IMR-90 (cell line): ENCODE measurements around the gene FOXP1.

Source experiments
- BHLHE40 ChIP-seq: fragments of 150-350 bp; IDR thresholded peaks from 2 replicates; pipeline ENCODE4 v1.6.1; 2016; ENCODE audit warnings: mild to moderate bottlenecking, low read depth, low read length
- CHD1 ChIP-seq: IDR thresholded peaks from 2 replicates; pipeline ENCODE4 v1.6.1; 2012; ENCODE audit warnings: low read depth, low read length, improper control_type of control experiment
- CTCF ChIP-seq: conservative IDR thresholded peaks from 2 replicates; pipeline ENCODE4 v1.5.1; 2012; ENCODE audit warnings: mild to moderate bottlenecking, low read depth, low read length, improper control_type of control experiment
- ELK1 ChIP-seq: fragments of 150-350 bp; IDR thresholded peaks from 2 replicates; pipeline ENCODE4 v1.6.1; 2016; ENCODE audit warnings: low read depth, mild to moderate bottlenecking, low read length, moderate library complexity, borderline replicate concordance
- FOS ChIP-seq: fragments of 150-350 bp; IDR thresholded peaks from 2 replicates; pipeline ENCODE4 v1.6.1; 2016; ENCODE audit warnings: low read depth, low read length
- MAFK ChIP-seq: IDR thresholded peaks from 2 replicates; pipeline ENCODE4 v1.6.1; 2012; ENCODE audit warnings: low read depth, low read length, improper control_type of control experiment
- MXI1 ChIP-seq: IDR thresholded peaks from 2 replicates; pipeline ENCODE4 v1.6.1; 2012; ENCODE audit warnings: low read depth, mild to moderate bottlenecking, low read length, moderate library complexity, borderline replicate concordance
- POLR2A ChIP-seq: IDR thresholded peaks from 2 replicates; pipeline ENCODE4 v1.6.1; 2012; ENCODE audit warnings: mild to moderate bottlenecking, low read depth, low read length
- RAD21 ChIP-seq: IDR thresholded peaks from 2 replicates; pipeline ENCODE4 v1.6.1; 2012; ENCODE audit warnings: low read length, improper control_type of control experiment
- RFX5 ChIP-seq: IDR thresholded peaks from 2 replicates; pipeline ENCODE4 v1.8.0; 2012; ENCODE audit warnings: low read depth, mild to moderate bottlenecking, low read length, moderate library complexity
- SMC3 ChIP-seq: fragments of 150-350 bp; IDR thresholded peaks from 2 replicates; pipeline ENCODE4 v1.6.1; 2016; ENCODE audit warnings: low read depth, mild to moderate bottlenecking, antibody characterized with exemption, low read length, moderate library complexity
- USF2 ChIP-seq: fragments of 150-350 bp; IDR thresholded peaks from 2 replicates; pipeline ENCODE4 v1.6.1; 2017; ENCODE audit warnings: mild to moderate bottlenecking, antibody characterized with exemption, low read length, low read depth

GRCh38 chr3:71265365-71265915, 318.1 kb downstream of the FOXP1 start:
- TF ChIP-seq CTCF (no peak), FOS (no peak), SMC3 (no peak), RAD21 (no peak), RFX5 (no peak), CHD1 (no peak), POLR2A (no peak), USF2 (no peak), ELK1 (no peak), MAFK (no peak), BHLHE40 (no peak), MXI1 (no peak)
